HG03097 (cell line): ENCODE measurements around the gene IQGAP3.

Experiments
- ATAC-seq: cut with Tn5 transposase; IDR thresholded peaks from one replicate; pipeline ENCODE4 v1.9.1; 2021; ENCODE audit not compliant: unreplicated experiment, low FRiP score

IQGAP3 gene

DNA sequence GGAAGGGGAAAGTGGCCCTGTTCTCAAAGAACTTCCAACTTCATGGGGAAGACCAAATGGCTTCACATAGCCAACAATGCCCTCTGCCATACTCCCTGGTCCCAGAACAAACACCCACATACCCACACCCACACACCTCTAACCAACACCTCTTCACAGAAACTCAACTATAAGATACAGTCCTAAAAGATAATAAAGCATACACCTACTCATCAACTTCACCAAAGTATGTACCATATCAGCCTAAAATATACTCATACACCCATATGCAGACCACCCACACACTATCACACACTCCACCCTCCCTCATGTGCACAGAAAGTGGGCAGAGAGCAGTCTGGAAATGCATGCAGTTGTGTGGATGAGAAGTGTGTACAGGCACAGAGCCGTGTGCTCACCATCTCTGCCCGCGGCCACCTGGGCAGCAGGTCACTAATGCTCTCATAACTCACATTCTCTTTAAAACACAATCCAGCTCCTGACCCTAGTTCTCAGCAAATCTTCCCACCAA is 27.7 kb downstream of the IQGAP3 start:
- ATAC-seq: no peak

DNA sequence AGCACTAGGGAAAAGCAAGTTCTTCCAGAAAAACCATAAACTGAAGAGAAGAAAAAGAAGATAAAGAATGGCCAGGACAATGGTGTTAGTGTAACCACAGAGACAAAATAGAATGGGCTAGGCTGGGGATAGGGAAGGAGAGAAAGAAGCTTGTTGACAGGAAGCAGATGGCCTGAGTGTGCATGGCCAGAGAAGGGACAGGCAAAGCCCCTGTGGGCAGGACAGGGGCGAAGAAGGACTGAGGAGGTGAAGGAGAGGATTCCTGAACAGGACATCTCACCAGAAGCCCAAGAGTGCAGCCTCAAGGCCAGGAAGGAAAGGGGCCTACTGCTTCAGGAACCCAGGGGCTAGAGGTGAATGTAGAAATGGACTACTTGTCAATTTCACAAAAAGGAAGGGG is 29.3 kb downstream of the IQGAP3 start:
- ATAC-seq: no peak

DNA sequence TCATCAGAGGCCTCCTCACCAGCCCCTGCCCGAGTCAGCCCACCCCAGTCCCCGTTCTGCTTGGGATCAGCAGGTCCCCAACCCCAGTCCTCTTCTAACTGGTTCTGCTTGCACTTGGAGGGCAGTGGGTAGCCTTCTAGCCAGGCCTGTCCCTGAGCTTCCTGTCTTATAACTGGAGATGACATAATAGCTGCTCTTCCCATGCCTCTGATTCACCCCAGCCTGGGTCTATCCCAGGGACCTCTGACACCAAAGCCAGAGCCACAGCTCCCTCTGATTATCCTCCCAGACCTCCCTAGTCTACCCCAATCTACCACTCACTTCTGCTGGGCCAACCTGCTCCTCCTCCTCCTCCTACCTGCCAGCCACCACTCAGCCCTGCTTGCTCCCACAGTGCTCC is 31.4 kb downstream of the IQGAP3 start:
- ATAC-seq: no peak

DNA sequence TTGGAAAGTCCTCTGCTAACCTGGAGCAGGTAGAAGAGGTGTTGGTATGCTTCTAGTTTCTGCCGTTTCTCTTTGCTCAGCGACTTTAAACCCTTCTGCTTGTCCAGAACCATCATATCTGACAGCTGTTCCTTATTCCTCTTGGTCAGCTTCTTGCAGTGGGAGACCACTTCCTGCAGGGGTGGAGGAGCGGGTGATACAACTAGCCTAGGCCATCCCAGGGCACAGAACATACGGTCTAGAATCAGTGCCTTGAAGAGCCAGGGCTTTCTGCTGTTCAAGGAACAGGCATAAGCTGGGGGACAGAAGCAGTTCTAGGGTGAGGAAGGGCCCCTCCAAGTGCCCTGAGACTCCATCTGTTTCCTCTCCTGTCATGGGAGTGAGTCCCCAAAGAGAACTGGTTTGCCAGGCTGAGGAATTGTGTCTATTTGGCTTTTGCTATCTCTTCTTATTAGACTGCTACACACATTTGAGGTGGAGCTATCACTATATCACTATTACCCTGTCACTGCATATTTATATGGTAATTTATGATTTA is 32.5 kb downstream of the IQGAP3 start:
- no peak for ATAC-seq

DNA sequence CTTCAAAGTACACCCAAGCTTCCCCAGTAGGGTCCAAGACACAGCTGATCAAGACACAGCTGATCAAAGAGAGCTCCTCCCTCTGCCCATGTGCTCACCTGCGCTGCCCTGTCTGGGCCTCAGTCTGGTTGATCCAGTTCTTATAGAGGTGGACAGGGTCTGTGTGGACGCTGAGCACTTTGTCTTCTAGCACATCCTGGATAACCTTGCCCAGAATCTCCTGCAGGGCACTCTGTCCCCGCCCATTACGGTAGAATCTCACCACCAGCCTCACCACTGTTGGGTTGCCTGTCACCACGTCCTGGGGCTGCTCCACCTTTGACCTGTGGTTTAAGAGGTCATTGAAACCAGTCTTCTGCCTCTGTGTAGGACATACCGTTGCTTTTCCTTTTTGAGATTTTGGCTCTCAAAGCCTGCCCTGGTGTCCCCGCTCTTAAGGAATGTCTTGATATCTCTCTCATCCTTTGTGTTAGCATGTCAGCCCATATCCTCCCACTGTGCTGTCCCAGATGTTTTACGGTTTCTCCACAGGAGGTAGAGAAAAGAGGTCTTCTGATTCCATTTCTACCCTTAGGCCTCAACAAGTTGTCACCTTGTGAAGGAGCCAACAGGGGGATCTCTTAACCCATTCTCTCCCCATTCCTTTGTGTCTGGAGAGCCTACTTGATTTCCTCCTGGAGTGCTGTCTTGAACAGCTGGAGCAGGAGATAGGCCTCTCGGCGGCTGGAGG is 33.5 kb downstream of the IQGAP3 start:
- no peak for ATAC-seq

DNA sequence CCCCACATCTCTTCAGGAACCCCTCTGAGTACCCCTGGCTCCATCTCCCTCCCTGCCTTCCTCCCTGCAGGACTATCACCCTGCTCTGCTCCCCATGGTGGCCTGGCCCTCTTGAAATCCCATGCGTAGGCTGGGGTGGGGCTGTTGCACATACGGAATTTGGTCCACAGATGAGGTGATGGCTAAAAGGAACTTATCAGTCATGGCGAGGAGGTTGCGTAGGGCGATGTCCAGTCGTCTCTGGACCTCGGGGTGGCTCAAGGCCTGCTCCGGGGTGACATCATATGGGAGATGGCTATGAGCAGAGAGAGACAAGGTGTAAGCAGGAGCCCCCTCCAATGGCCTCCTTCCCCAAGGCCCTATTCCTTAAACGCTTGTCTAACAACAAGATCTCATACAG is 35.3 kb downstream of the IQGAP3 start:
- ATAC-seq: no peak

DNA sequence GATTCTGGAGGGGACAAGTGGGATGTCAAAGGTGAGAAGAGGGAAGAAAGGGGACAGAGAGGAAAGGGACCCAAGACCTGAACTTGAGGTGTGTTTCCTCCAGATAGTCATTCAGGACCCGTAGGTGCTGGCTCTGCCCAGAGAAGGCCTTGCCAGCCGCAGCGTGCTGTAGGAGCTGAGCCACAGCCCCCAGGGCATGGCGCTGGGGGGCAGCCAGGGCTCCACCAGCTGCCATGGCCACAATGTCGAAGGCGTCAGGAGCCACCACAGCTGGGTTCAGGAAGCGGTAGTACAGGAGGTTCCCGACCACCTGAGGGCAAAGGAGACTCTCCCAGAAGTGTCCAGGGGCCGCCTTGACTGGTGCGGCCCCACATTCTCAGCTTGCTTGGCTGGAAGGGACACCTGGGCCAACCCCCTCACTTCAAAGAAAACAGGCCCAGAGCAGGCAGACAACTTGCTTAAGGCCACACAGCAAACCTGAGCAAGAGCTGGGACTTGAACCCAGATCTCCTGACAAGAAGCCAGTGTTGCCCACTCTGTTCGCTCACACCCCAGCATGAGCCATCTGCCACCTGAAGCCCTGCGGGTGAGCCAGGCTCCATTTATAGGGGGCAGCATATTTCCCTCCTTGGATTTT is 37.8 kb downstream of the IQGAP3 start:
- no peak for ATAC-seq

DNA sequence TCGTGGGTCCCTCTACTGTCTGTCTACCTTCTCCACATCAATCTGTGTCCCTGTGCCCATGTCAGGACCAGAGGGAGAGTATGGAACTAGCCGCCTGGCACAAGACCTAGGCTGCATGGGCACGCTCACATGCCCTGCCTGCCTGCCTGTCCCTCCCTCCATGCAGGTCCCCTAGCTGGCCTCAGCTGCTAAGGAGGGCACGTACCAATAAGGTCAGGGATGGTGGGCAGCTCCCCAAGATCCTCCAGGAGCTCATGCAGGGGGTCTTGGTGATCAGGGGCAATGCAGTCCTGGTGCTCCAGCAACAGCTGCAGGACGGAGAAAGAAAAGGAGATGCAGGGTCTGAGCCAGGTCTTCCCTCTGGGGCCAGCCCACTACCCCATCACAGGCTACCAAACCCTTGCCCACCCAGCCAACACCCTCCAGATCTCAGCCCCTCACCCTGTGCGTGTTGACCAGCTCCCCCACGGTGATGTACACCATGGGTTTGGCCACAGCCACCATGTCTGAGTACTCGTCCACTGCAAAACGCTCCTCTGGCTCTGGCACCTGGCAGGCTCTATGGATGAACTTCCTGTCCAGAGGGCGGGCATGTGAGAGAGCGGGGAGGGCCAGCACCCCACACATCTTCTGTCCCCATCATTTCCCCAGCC is 38.7 kb downstream of the IQGAP3 start:
- no peak for ATAC-seq

DNA sequence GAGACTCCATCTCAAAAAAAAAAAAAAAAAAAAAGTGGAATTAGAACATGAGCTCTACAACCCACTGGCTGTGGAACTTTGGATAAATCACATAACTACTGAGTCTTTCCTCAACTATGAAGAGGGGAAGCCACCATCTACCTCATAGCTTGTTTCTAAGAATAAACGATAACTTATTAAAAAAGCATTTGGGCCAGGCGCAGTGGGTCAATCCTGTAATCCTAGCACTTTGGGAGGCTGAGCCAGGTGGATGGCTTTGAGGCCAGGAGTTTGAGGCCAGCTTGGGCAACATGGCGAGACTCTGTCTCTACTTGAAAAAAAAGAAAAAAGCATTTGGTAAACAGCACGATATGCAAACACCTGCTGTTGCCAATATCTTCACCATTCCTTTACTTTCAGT is 40.0 kb downstream of the IQGAP3 start:
- no peak for ATAC-seq

DNA sequence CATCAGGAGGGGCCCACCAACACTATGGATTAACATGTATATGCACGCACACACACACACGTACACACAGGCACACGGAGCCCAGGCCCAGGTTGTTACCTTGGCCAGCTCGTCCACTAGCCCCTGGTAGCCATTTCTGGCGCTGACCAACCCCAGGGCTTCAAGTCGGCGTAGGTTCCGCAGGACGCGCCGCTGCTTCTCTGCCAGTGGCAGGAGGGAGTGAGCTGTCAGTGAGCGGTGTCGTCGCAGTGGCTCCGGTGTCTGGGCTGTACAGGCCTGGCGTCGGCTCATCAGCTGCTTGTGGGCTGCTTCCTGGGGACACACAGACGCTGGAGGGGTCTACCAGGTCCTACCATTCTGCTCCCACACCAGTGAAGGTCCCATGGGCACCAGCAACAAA is 42.4 kb downstream of the IQGAP3 start:
- no peak for ATAC-seq

DNA sequence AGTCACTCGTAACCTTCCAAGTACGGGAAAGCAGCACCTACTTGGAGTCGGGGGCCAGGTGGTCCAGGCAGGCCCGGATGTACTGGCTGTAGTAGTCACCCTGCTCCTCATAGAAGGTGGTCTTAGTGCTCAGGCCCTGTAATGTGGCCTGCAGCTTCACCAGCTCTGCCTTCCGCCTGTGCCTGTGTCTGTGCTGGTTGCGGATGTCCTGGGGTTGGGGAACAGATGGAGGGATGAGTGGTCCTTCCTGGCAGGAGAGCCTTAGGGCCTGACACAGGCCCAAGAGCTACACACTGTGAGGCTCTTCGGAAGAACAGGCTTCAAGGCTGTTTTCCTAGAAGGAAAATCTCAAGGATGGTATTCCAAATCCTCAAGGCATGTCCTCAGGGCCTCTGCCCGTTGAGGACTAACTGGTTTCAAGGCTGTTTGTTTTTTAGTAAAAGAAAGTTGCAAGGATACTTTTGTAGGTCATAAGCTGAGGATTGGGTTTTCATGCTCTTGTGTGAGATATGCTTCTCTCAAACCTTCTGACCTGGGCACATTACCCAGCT is 43.4 kb downstream of the IQGAP3 start:
- no peak for ATAC-seq

DNA sequence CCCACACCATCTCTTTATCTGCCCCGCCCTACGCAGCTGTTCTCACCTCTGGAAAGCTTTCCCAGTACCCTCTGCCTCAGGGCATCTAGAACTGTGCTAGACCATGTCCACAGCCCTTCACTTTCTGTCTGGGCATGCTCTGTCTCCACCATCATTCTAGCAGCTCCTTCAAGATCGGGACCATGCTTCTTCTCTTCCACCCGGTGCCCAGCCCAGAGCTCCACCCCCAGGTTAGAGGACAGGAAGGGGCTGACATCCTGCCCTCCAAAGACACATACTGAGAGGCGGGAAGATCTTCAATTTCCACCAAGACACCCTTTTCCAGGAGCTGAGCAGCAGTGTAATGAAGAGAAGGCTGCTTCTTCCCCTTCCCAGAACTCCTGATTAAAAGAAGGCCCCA is 44.1 kb downstream of the IQGAP3 start:
- no peak for ATAC-seq

DNA sequence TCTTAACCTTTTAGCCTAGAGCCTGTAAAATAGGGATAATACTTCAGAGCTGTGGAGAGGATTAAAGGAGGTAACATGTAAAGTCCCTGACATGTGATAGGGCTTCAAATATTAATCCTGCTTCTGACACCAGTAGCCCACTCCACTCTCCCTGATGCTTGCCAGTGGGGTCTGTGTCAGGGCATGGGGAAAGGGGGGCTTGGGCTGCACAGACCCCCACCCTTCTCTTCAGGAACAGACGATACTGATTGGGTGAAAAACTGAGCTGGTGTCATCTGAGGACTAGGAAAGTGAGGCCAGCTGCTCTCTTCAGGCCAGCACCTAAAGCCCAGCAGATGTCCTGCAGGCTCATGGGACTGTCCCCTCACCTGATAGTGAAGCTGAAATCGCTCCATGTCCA is 44.8 kb downstream of the IQGAP3 start:
- ATAC-seq: no peak

DNA sequence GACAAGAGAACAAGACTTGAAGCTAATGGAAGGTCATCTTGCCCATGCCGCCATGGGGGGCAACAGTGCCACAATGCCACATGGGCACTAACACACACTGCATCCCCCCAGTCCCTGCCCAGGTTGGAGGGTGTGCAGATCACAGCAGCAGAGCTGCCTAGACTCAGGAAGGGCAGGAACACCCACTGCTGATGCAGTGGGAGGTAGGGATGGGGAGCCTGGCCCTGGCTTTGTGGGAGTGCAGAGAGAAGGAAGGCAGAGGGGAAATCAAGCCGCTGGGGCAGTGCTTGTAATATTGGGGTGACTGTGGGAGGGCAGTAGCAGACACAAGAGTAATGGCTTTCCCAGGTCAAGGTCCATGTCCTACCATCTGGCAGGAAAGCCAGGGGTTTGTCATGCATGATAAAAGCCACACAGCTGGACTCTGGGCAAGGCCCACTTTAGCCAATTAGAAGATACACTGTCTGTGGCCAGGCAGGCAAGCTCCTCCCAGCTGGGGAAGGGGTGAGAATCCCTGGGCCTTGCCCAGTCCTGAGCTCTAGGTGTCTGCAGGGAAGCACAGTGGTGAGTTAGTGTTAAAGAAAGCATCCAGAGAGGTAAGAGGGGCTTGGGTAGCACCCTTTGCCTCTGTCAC is 46.4 kb downstream of the IQGAP3 start:
- no peak for ATAC-seq

DNA sequence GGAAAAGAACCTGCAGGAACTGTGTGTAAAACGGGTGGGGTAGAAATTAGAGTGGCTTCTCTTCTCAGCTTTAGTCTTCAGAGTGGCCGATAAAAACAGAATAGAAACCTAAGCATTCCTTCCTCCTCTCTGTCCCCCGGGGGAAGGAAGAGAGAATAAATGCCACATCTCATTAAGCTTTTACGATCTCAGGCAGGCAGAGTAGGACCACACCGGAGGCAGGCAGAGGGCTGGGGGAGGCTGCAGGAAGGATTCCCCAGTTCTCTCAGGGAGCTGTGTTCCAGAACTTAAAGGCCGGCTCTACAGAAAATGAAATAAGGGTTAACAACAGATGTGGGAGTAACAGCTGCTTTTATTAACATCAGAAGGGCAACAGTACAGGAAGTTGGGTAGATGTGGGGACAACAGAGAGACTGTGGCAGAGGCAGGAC is 47.3 kb downstream of the IQGAP3 start:
- ATAC-seq: no peak

DNA sequence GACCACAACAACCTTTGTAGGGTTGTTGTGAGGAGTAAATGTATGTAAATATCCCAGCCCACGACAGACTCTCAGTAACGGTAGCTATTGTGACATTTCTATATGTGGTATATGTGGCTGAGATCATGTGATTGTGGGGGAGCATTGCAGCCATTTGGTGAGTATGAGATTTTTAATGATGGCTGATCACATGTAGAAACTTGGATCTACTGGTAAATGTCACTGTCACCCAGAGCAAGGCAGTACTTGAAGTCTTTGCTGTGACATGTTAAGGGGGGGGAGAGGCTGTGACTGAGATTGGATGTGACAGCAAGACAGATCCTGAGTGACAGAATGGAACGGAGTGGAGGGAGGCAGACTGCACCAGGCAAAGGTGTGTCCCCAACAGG is 47.9 kb downstream of the IQGAP3 start:
- no peak for ATAC-seq

DNA sequence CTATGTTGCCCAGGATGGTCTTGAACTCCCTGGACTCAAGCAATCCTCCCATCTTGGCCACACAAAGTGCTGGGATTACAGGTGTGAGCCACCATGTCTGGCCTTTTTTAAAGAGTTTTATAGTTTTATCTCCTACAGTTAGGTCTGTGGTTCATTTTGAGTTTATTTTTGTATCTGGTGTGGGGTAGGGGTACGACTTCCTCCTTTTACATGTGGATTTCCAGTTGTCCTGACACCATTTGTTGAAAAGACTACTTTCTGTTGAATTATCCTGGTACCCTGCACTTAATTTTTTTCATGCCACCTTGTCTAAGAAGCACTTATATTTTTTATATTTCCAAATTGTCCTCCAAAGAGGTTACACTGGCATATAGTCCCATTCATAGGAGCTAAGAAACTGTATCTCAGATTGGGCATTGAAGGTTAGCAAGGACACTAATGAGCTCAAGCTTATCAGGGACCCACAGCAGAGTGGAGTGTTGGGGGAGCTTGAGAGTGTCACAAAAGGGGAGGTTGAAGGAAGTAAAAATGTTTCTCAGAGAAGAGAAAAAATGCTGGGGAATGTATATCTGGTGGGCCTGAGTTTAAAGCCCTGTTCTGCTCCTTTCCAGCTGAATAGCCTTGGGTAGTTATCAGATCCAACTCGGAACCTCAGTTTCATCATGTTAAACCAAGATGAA is 48.4 kb downstream of the IQGAP3 start:
- ATAC-seq: no peak

DNA sequence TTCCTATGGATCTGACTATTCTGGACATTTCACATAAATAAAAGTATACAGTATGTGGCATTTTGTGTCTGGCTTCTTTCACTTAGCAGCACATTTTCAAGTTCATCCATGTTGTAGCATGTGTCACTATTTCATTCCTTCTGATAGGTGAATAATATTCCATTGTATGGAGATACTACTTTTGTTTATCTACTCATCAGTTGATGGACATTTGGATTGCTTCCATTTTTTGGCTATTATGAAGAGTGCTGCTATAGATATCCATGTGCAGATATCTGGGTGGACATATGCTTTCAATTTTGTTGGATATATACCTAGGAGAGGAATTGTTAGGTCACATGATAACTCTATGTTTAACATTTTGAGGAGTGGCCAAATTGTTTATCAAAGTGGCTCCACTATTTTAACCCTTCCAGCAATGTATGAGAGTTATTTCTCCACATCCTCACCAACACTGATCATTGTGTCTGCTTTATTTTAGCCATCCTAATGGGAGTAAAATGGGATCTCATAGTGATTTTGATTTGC is 49.9 kb downstream of the IQGAP3 start:
- no peak for ATAC-seq

DNA sequence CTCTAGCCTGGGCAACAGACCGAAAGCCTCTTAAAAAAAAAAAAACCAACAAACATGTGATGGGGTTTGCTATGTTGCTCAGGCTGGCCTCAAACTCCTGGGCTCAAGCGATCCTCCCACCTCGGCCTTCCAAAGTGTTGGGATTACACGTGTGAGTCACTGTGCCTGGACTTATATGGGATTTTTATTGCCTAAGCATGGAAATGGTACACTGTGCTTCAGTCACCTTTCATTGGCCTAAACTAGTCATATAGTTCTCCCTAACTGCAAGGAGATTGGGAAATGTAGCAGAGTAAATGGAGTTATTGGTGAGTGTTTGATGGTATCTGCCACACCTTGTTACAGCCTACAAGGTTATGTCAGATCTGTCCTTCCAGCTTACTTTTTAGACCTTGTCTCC is 54.6 kb downstream of the IQGAP3 start:
- ATAC-seq: no peak

DNA sequence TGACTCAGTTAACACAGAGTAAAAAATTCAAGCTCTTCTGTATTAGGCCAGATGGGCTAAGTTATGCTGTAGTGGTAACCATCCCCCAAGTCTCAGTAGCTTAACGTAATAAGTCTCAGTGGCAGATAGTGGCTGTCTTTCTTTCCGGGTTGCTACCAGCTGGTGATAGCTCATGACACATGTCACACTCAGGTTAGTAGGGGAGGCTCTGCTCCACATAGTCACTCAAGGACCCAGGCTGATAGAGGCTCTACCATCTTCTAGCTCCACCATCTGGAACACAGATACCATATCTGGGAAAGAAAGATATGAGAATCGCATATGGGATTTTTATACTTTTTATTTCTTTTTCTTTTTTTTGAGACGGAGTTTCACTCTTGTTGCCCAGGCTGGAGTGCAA is 55.5 kb downstream of the IQGAP3 start:
- ATAC-seq: no peak
